B cell (primary cell): Measurements from ENCODE around the gene FGF6.

Source experiments
- EZH2 ChIP-seq: IDR thresholded peaks from 2 replicates; pipeline ENCODE4 v1.6.1; 2012; ENCODE audit warnings: borderline replicate concordance, low read depth, mild to moderate bottlenecking, moderate library complexity, low read length; ENCODE audit not compliant: insufficient read depth, poor library complexity, severe bottlenecking
- TF ChIP-seq, protein P1 (sequence below): fragments of 200-600 bp; IDR thresholded peaks from one replicate; pipeline ENCODE4 v1.8.0; 2022; ENCODE audit warnings: antibody characterized with exemption, mild to moderate bottlenecking

DNA sequence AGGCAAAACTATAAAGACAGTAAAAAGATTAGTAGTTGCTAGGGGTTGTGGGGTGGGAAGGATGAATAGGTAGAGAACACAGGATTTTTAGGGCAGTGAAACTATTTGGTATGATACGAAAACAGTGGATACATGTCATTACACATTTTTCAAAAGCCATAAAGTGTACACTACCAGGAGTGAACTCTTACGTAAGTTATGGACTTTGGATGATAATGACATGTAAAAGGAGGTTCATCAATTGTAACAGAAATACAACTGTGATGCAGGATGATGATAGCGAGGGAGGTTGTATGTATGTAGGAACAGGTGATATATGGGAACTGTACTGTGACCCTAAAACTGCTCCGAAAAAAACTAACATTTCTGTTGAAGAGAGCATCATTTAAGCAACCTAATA lies 15.1 kb upstream of the FGF6 start:
- TF ChIP-seq, protein P1, sequence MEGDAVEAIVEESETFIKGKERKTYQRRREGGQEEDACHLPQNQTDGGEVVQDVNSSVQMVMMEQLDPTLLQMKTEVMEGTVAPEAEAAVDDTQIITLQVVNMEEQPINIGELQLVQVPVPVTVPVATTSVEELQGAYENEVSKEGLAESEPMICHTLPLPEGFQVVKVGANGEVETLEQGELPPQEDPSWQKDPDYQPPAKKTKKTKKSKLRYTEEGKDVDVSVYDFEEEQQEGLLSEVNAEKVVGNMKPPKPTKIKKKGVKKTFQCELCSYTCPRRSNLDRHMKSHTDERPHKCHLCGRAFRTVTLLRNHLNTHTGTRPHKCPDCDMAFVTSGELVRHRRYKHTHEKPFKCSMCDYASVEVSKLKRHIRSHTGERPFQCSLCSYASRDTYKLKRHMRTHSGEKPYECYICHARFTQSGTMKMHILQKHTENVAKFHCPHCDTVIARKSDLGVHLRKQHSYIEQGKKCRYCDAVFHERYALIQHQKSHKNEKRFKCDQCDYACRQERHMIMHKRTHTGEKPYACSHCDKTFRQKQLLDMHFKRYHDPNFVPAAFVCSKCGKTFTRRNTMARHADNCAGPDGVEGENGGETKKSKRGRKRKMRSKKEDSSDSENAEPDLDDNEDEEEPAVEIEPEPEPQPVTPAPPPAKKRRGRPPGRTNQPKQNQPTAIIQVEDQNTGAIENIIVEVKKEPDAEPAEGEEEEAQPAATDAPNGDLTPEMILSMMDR: no peak
- TF ChIP-seq EZH2: no peak
